Neutrophil (primary cell): ENCODE results near the gene KCNH5.

Source experiments
- H3K27ac ChIP-seq: fragments of 200-600 bp; sonication (generic); 2 replicates; pipeline ENCODE4 v1.5.1; 2016; ENCODE audit warnings: mild to moderate bottlenecking, moderate library complexity
- H3K27me3 ChIP-seq: fragments of 200-600 bp; sonication (generic); 2 replicates; pipeline ENCODE4 v1.6.0; 2016; ENCODE audit warnings: mild to moderate bottlenecking
- H3K36me3 ChIP-seq: fragments of 200-600 bp; sonication (generic); 2 replicates; pipeline ENCODE4 v1.5.1; 2017
- H3K4me1 ChIP-seq, 2 experiments: fragments of 200-600 bp in 1 of 2; sonication (generic) in 1 of 2; 1 replicate in 1 of 2; 2 replicates in 1 of 2; pipeline versions ENCODE4 v1.5.1 to v1.6.1; 2013 to 2016; ENCODE audit warnings: low read depth in 1 of 2, low read length in 1 of 2, mild to moderate bottlenecking in 1 of 2, moderate library complexity in 1 of 2; ENCODE audit not compliant: control insufficient read depth in 1 of 2, insufficient read depth in 1 of 2
- H3K4me3 ChIP-seq, 2 experiments: fragments of 200-600 bp in 1 of 2; sonication (generic) in 1 of 2; 1 replicate in 1 of 2; 2 replicates in 1 of 2; pipeline ENCODE4 v1.5.1; 2013 to 2016; ENCODE audit warnings: low read depth in 1 of 2, low read length in 1 of 2, mild to moderate bottlenecking in 1 of 2, moderate library complexity in 1 of 2
- H3K9me3 ChIP-seq: fragments of 200-600 bp; sonication (generic); 2 replicates; pipeline ENCODE4 v1.5.1; 2016
- CTCF ChIP-seq: fragments of 200-600 bp; sonication (generic); IDR thresholded peaks from 2 replicates; pipeline ENCODE4 v1.5.1; 2016; ENCODE audit warnings: antibody characterized with exemption

The KCNH5 gene

DNA sequence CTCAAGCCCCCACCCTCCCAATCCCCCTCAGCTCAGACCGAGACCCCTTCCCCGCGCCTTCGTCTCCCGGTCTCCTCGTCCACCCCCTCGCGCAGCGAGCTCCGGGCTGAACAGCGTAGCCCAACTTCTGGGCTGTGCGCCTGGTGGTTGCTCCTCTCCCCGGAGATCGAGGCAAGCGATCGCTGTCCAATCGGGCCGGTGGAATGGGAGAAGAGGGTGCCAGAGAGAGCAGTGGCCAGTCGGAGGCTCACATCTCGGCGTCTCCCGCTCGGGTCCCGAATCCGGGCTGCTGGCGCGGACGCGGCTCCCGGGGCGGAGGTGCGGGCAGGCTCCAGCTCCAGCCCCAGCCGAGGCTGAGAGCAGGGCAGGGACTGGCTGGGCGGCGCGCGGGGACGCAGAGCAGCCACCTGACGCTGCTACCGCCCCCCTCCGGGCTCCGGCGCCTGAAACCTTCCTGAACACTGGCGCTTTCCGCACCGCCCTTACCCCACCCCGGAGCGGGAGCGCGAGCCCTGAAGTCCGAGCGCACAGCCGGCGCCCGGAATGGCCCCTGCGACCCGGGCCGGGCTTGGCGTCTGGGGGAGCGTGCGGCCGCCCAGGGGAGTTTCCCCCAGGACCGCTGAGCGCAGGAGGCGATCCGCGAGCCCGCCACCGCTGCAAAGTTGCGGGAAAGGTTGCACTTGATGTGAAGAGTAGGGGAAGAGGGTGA is 508 bp upstream of the KCNH5 start:
- no peaks in the 10 kb centered on the region for H3K9me3 ChIP-seq
- TF ChIP-seq CTCF, result no peak
- H3K27ac ChIP-seq, result no peak overlapping the region
- no peaks in the 10 kb centered on the region for H3K36me3 ChIP-seq
- H3K4me3 ChIP-seq, result no peak overlapping the region
- no peaks in the 10 kb centered on the region for H3K4me1 ChIP-seq
- peaks cover 85% of the 10 kb centered on the region for H3K27me3 ChIP-seq

DNA sequence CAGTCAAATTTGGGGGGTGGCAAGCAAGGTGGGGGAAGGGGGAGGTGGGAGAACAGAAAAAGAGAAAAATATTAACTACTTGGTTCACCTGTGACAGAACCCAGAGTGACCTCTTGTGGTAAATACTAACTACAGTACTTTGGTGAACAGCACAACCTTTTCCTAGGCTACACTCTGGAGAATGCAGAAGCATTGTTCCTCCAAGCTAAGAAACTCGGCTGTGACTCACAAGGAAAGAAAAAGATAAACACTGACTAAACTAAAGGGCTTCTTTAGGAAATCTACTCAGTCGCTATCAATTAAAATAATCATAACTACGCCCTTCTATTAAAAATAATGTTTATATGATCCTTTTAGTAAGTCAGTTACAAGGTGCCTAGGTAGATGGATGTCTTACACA is 5.4 kb downstream of the KCNH5 start:
- Histone ChIP-seq H3K27me3 (peaks cover 52% of the 10 kb centered on the region), H3K4me3 (no peak overlapping the region), H3K36me3 (no peaks in the 10 kb centered on the region), H3K4me1 (no peaks in the 10 kb centered on the region), H3K9me3 (no peaks in the 10 kb centered on the region), H3K27ac (no peak overlapping the region)
- no peak for TF ChIP-seq CTCF

- Histone ChIP-seq H3K36me3 (no peaks in the 10 kb centered on the region), H3K4me3 (no peak overlapping the region), H3K9me3 (no peaks in the 10 kb centered on the region), H3K4me1 (no peaks in the 10 kb centered on the region), H3K27ac (no peak overlapping the region), H3K27me3 (no peaks in the 10 kb centered on the region)
- no peak for TF ChIP-seq CTCF
Measured at GRCh38 chr14:63032641-63033040, 12.6 kb downstream of the KCNH5 start.

DNA sequence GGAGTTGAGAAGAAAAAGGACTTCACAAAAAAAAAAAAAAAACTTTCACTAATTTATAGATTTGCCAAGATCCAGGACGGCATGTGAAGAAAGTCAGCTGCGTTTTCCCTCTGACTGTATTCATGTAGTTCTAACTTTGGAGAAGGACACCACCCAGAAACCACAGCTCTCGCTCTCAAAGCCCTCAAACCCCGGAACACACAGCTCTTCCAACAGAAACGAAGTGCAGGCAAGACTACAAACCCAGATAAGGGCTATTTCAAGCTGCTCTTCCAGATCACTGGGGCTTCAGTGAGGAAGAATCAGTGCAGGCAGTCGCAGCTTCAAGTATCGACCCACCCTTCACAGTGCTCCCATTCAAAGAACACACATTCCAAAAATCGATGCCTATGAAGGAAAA is 13.2 kb downstream of the KCNH5 start:
- H3K27me3 ChIP-seq, result no peaks in the 10 kb centered on the region
- H3K4me3 ChIP-seq, result no peak overlapping the region
- H3K9me3 ChIP-seq, result no peaks in the 10 kb centered on the region
- no peaks in the 10 kb centered on the region for H3K4me1 ChIP-seq
- no peaks in the 10 kb centered on the region for H3K36me3 ChIP-seq
- no peak for TF ChIP-seq CTCF
- no peak overlapping the region for H3K27ac ChIP-seq

DNA sequence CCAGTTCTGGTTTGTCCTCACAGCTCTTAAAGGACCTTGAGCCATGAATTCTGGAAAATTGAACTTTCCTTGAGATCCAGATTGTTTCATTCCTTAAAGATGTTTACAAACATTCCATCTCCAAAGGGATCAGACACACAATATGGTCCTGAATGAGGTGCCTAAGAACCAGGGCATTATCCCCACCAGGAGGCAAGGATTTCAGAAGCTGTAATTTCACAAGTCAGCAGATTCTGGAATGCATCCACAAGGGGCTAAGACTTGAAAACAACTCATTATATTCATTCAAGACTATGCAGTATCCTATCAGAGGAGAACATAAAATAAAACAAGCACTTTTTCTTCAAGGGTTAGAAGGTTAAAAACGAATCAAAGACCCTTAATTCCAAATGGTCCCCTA is 15.1 kb downstream of the KCNH5 start:
- no peak overlapping the region for H3K27ac ChIP-seq
- H3K4me1 ChIP-seq, result no peaks in the 10 kb centered on the region
- no peaks in the 10 kb centered on the region for H3K36me3 ChIP-seq
- no peaks in the 10 kb centered on the region for H3K27me3 ChIP-seq
- TF ChIP-seq CTCF, result no peak
- no peaks in the 10 kb centered on the region for H3K9me3 ChIP-seq
- no peak overlapping the region for H3K4me3 ChIP-seq
